Glutamatergic neuron (in vitro differentiated cells): Measurements from ENCODE around the gene ANKRD26. TPM values are rescaled to one million over a fixed set of nuclear protein-coding genes. Genes with fewer than 3 reads are reported as not detected.

Source experiments
- DNase-seq: peaks from one replicate; pipeline ENCODE4 v3.0.0; 2022
- H3K27ac Mint-ChIP-seq: one replicate; pipeline ENCODE4 v1.8.0; 2020; ENCODE audit warnings: mild to moderate bottlenecking, mixed read lengths, inconsistent platforms; ENCODE audit not compliant: unreplicated experiment
- H3K27me3 Mint-ChIP-seq: one replicate; pipeline ENCODE4 v1.8.0; 2020; ENCODE audit warnings: mild to moderate bottlenecking, moderate library complexity, mixed read lengths, inconsistent platforms; ENCODE audit not compliant: unreplicated experiment
- H3K36me3 Mint-ChIP-seq: one replicate; pipeline ENCODE4 v1.8.0; 2020; ENCODE audit warnings: mild to moderate bottlenecking, mixed read lengths, inconsistent platforms; ENCODE audit not compliant: unreplicated experiment
- H3K4me1 Mint-ChIP-seq: one replicate; pipeline ENCODE4 v1.8.0; 2020; ENCODE audit warnings: mild to moderate bottlenecking, low read depth, mixed read lengths, inconsistent platforms; ENCODE audit not compliant: unreplicated experiment
- H3K4me3 Mint-ChIP-seq: one replicate; pipeline ENCODE4 v1.8.0; 2020; ENCODE audit warnings: mild to moderate bottlenecking, mixed read lengths, inconsistent platforms; ENCODE audit not compliant: unreplicated experiment
- H3K9me3 Mint-ChIP-seq: one replicate; pipeline ENCODE4 v1.8.0; 2020; ENCODE audit warnings: mild to moderate bottlenecking, moderate library complexity, mixed read lengths, inconsistent platforms; ENCODE audit not compliant: unreplicated experiment
- CTCF ChIP-seq: fragments of 200-600 bp; sonication (generic); IDR thresholded peaks from one replicate; pipeline ENCODE4 v1.5.0; 2021; ENCODE audit not compliant: partially characterized antibody, unreplicated experiment
- total RNA-seq: library from RNA; stranded (reverse); fragmentation: NEBNext Ultra II Directional; extraction: Animal tissue kit (Norgen Biotek cat#: 25700); gene quantifications from one replicate; pipeline ENCODE4 v1.2.1, GENCODE V29; 2021; ENCODE audit not compliant: unreplicated experiment

The ANKRD26 gene
- total RNA-seq, 1 donor from 2014 or later: 17.0 TPM

- no peak for TF ChIP-seq CTCF
- Mint-ChIP-seq H3K27me3 (no peaks in the 10 kb centered on the region), H3K27ac (no peak overlapping the region), H3K9me3 (no peaks in the 10 kb centered on the region), H3K4me1 (no peaks in the 10 kb centered on the region), H3K36me3 (no peaks in the 10 kb centered on the region), H3K4me3 (no peak overlapping the region)
- no peak for DNase-seq
These were observed 34.1 kb upstream of the ANKRD26 start for GRCh38 chr10:27134371-27134770.

- Mint-ChIP-seq H3K36me3 (peaks cover 24% of the 10 kb centered on the region), H3K4me3 (no peak overlapping the region), H3K27me3 (no peaks in the 10 kb centered on the region), H3K27ac (no peak overlapping the region), H3K4me1 (no peaks in the 10 kb centered on the region), H3K9me3 (peaks cover 2% of the 10 kb centered on the region)
- no peak for TF ChIP-seq CTCF
- DNase-seq: no peak
These were observed 7.9 kb upstream of the ANKRD26 start for GRCh38 chr10:27108165-27108564.

GRCh38 chr10:27104919-27105318 lies 4.6 kb upstream of the ANKRD26 start:
- Mint-ChIP-seq H3K36me3 (peaks cover 17% of the 10 kb centered on the region), H3K27ac (no peak overlapping the region), H3K4me1 (peaks cover 7% of the 10 kb centered on the region), H3K4me3 (no peak overlapping the region), H3K27me3 (peaks cover 9% of the 10 kb centered on the region), H3K9me3 (peaks cover 13% of the 10 kb centered on the region)
- no peak for TF ChIP-seq CTCF
- DNase-seq: no peak

GRCh38 chr10:27100813-27101347 lies 586 bp upstream of the ANKRD26 start:
- Mint-ChIP-seq H3K9me3 (peaks cover 11% of the 10 kb centered on the region), H3K36me3 (no peaks in the 10 kb centered on the region), H3K27me3 (peaks cover 9% of the 10 kb centered on the region), H3K4me3 (peak overlapping the region; percentile 99), H3K4me1 (peaks cover 8% of the 10 kb centered on the region), H3K27ac (peak overlapping the region; percentile 99)
- TF ChIP-seq CTCF: no peak
- DNase-seq: peak; percentile 17

GRCh38 chr10:27099448-27099847 lies 846 bp downstream of the ANKRD26 start:
- Mint-ChIP-seq H3K4me3 (peak overlapping the region; percentile 99), H3K9me3 (peaks cover 11% of the 10 kb centered on the region), H3K27ac (peak overlapping the region; percentile 67), H3K4me1 (peaks cover 8% of the 10 kb centered on the region), H3K36me3 (no peaks in the 10 kb centered on the region), H3K27me3 (peaks cover 9% of the 10 kb centered on the region)
- TF ChIP-seq CTCF: no peak
- no peak for DNase-seq
